Measurements from ENCODE around the gene BCL2L1. TPM values are rescaled to one million over a fixed set of nuclear protein-coding genes. Genes with fewer than 3 reads are reported as not detected.

Gene BCL2L1
- polyA plus RNA-seq, 1 donor from 2014 or later: 125 TPM

GRCh38 chr20:31716351-31716750 is 6.3 kb downstream of the BCL2L1 start:
- Histone ChIP-seq H2AFZ (ENCODE audit: low read depth, low read length) (no peak overlapping the region), H3K9me2 (ENCODE audit: insufficient read depth, low read length) (no peaks in the 10 kb centered on the region), H3K27ac (ENCODE audit: low read length) (no peak overlapping the region), H3K4me3 (ENCODE audit: low read length) (peak overlapping the region; percentile 73), H3K4me2 (ENCODE audit: low read length) (no peak overlapping the region), H3K36me3 (ENCODE audit: insufficient read depth, low read length) (peaks cover 10% of the 10 kb centered on the region), H3K27me3 (ENCODE audit: insufficient read depth, low read depth, low read length) (no peaks in the 10 kb centered on the region), H3K9me3 (ENCODE audit: low read length) (no peaks in the 10 kb centered on the region), H3K79me2 (replicated peaks; ENCODE audit: insufficient read depth, low read length) (peaks cover 71% of the 10 kb centered on the region), H3K9ac (ENCODE audit: low read length) (no peak overlapping the region), H4K20me1 (ENCODE audit: insufficient read depth) (peaks cover 3% of the 10 kb centered on the region), H3F3A (ENCODE audit: insufficient read depth, low read length, poor library complexity, severe bottlenecking) (no peaks in the 10 kb centered on the region)
- TF ChIP-seq EZH2 (IDR thresholded peaks at IDR 0.05; ENCODE audit: borderline replicate concordance, insufficient read depth, low read length, poor library complexity, severe bottlenecking): no peak
- no peak for TF ChIP-seq POLR2AphosphoS5 (IDR thresholded peaks at IDR 0.05)
- TF ChIP-seq EP300 (conservative IDR thresholded peaks at IDR 0.05; ENCODE audit: poor library complexity, severe bottlenecking): no peak
- TF ChIP-seq, protein P1, sequence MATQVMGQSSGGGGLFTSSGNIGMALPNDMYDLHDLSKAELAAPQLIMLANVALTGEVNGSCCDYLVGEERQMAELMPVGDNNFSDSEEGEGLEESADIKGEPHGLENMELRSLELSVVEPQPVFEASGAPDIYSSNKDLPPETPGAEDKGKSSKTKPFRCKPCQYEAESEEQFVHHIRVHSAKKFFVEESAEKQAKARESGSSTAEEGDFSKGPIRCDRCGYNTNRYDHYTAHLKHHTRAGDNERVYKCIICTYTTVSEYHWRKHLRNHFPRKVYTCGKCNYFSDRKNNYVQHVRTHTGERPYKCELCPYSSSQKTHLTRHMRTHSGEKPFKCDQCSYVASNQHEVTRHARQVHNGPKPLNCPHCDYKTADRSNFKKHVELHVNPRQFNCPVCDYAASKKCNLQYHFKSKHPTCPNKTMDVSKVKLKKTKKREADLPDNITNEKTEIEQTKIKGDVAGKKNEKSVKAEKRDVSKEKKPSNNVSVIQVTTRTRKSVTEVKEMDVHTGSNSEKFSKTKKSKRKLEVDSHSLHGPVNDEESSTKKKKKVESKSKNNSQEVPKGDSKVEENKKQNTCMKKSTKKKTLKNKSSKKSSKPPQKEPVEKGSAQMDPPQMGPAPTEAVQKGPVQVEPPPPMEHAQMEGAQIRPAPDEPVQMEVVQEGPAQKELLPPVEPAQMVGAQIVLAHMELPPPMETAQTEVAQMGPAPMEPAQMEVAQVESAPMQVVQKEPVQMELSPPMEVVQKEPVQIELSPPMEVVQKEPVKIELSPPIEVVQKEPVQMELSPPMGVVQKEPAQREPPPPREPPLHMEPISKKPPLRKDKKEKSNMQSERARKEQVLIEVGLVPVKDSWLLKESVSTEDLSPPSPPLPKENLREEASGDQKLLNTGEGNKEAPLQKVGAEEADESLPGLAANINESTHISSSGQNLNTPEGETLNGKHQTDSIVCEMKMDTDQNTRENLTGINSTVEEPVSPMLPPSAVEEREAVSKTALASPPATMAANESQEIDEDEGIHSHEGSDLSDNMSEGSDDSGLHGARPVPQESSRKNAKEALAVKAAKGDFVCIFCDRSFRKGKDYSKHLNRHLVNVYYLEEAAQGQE (IDR thresholded peaks at IDR 0.05; ENCODE audit: borderline replicate concordance): no peak

- no peak overlapping the region for H3K4me2 ChIP-seq (ENCODE audit: low read length)
- H3K27me3 ChIP-seq (ENCODE audit: insufficient read depth, low read depth, low read length): no peaks in the 10 kb centered on the region
- TF ChIP-seq SMC3 (conservative IDR thresholded peaks at IDR 0.05; ENCODE audit: poor library complexity) (no peak), MXI1 (conservative IDR thresholded peaks at IDR 0.05; ENCODE audit: poor library complexity, severe bottlenecking) (no peak), EZH2 (IDR thresholded peaks at IDR 0.05; ENCODE audit: borderline replicate concordance, insufficient read depth, low read length, poor library complexity, severe bottlenecking) (no peak), TAF1 (IDR thresholded peaks at IDR 0.05; ENCODE audit: low read depth) (no peak)
- TF ChIP-seq, protein P1 (IDR thresholded peaks at IDR 0.05; ENCODE audit: borderline replicate concordance): no peak
- TF ChIP-seq, protein P2, sequence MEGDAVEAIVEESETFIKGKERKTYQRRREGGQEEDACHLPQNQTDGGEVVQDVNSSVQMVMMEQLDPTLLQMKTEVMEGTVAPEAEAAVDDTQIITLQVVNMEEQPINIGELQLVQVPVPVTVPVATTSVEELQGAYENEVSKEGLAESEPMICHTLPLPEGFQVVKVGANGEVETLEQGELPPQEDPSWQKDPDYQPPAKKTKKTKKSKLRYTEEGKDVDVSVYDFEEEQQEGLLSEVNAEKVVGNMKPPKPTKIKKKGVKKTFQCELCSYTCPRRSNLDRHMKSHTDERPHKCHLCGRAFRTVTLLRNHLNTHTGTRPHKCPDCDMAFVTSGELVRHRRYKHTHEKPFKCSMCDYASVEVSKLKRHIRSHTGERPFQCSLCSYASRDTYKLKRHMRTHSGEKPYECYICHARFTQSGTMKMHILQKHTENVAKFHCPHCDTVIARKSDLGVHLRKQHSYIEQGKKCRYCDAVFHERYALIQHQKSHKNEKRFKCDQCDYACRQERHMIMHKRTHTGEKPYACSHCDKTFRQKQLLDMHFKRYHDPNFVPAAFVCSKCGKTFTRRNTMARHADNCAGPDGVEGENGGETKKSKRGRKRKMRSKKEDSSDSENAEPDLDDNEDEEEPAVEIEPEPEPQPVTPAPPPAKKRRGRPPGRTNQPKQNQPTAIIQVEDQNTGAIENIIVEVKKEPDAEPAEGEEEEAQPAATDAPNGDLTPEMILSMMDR (IDR thresholded peaks at IDR 0.05; ENCODE audit: poor library complexity, severe bottlenecking): no peak
- no peak overlapping the region for H3K9ac ChIP-seq (ENCODE audit: low read length)
- H3K9me3 ChIP-seq (ENCODE audit: low read length): no peaks in the 10 kb centered on the region
- H3K4me3 ChIP-seq (ENCODE audit: low read length): peak overlapping the region; percentile 73
- H4K20me1 ChIP-seq (ENCODE audit: insufficient read depth): peaks cover 3% of the 10 kb centered on the region
- peaks cover 71% of the 10 kb centered on the region for H3K79me2 ChIP-seq (replicated peaks; ENCODE audit: insufficient read depth, low read length)
- H3F3A ChIP-seq (ENCODE audit: insufficient read depth, low read length, poor library complexity, severe bottlenecking): no peaks in the 10 kb centered on the region
- H3K9me2 ChIP-seq (ENCODE audit: insufficient read depth, low read length): no peaks in the 10 kb centered on the region
- peaks cover 14% of the 10 kb centered on the region for H3K36me3 ChIP-seq (ENCODE audit: insufficient read depth, low read length)
- no peak overlapping the region for H2AFZ ChIP-seq (ENCODE audit: low read depth, low read length)
- no peak overlapping the region for H3K27ac ChIP-seq (ENCODE audit: low read length)
These were observed 6.9 kb downstream of the BCL2L1 start for GRCh38 chr20:31715766-31716165.
